ENCODE measurements around the gene TIPRL.

The TIPRL gene

DNA sequence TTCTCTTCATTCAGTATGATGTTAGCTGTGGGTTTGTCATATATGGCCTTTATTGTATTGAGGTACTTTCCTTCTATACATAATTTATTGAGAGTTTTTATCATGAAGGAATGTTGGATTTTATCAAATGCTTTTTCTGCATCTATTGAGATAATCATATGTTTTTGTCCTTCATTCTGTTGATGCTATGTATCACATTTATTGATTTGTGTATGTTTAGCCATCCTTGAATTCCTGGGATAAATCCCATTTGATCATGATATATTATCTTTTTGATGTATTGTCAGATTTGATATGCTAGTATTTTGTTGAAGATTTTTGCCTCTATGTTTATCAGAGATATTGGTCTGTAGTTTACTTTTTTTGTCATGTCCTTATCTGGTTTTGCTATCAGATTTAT lies 21.1 kb upstream of the TIPRL start:
- Histone ChIP-seq H4K20me1 (ENCODE audit: control insufficient read depth, insufficient read depth, low read depth, low read length) (no peaks in the 10 kb centered on the region), H3K79me2 (ENCODE audit: control insufficient read depth, low read length) (no peaks in the 10 kb centered on the region), H3K4me2 (ENCODE audit: low read length) (no peak overlapping the region), H3K4me3 (ENCODE audit: low read length) (no peak overlapping the region), H3K4me1 (ENCODE audit: control insufficient read depth, low read length) (peaks cover 10% of the 10 kb centered on the region), H3F3A (ENCODE audit: control insufficient read depth, insufficient read depth) (no peaks in the 10 kb centered on the region), H3K9me3 (ENCODE audit: control insufficient read depth, insufficient read depth, low read length) (peaks cover 16% of the 10 kb centered on the region), H3K27ac (ENCODE audit: low read depth, low read length) (no peak overlapping the region), H3K27me3 (ENCODE audit: control insufficient read depth, low read length) (no peaks in the 10 kb centered on the region), H3K36me3 (ENCODE audit: control insufficient read depth, low read length) (no peaks in the 10 kb centered on the region), H3K9me2 (replicated peaks; ENCODE audit: control insufficient read depth, low read length) (no peaks in the 10 kb centered on the region)
- TF ChIP-seq, protein P1, sequence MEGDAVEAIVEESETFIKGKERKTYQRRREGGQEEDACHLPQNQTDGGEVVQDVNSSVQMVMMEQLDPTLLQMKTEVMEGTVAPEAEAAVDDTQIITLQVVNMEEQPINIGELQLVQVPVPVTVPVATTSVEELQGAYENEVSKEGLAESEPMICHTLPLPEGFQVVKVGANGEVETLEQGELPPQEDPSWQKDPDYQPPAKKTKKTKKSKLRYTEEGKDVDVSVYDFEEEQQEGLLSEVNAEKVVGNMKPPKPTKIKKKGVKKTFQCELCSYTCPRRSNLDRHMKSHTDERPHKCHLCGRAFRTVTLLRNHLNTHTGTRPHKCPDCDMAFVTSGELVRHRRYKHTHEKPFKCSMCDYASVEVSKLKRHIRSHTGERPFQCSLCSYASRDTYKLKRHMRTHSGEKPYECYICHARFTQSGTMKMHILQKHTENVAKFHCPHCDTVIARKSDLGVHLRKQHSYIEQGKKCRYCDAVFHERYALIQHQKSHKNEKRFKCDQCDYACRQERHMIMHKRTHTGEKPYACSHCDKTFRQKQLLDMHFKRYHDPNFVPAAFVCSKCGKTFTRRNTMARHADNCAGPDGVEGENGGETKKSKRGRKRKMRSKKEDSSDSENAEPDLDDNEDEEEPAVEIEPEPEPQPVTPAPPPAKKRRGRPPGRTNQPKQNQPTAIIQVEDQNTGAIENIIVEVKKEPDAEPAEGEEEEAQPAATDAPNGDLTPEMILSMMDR (IDR thresholded peaks at IDR 0.05; ENCODE audit: low read depth, low read length, poor library complexity, severe bottlenecking): no peak
- TF ChIP-seq EZH2phosphoT487 (IDR thresholded peaks at IDR 0.05; ENCODE audit: borderline replicate concordance, low read length): no peak

GRCh38 chr1:168159251-168159650 lies 19.5 kb upstream of the TIPRL start:
- H3K79me2 ChIP-seq (ENCODE audit: control insufficient read depth, low read length): no peaks in the 10 kb centered on the region
- no peak overlapping the region for H3K4me2 ChIP-seq (ENCODE audit: low read length)
- no peak overlapping the region for H3K27ac ChIP-seq (ENCODE audit: low read depth, low read length)
- H3F3A ChIP-seq (ENCODE audit: control insufficient read depth, insufficient read depth): no peaks in the 10 kb centered on the region
- no peak for TF ChIP-seq EZH2phosphoT487 (IDR thresholded peaks at IDR 0.05; ENCODE audit: borderline replicate concordance, low read length)
- TF ChIP-seq, protein P1 (IDR thresholded peaks at IDR 0.05; ENCODE audit: low read depth, low read length, poor library complexity, severe bottlenecking): no peak
- H3K9me2 ChIP-seq (replicated peaks; ENCODE audit: control insufficient read depth, low read length): no peaks in the 10 kb centered on the region
- H3K4me3 ChIP-seq (ENCODE audit: low read length): no peak overlapping the region
- H3K27me3 ChIP-seq (ENCODE audit: control insufficient read depth, low read length): no peaks in the 10 kb centered on the region
- H3K4me1 ChIP-seq (ENCODE audit: control insufficient read depth, low read length): peaks cover 22% of the 10 kb centered on the region
- H4K20me1 ChIP-seq (ENCODE audit: control insufficient read depth, insufficient read depth, low read depth, low read length): no peaks in the 10 kb centered on the region
- H3K36me3 ChIP-seq (ENCODE audit: control insufficient read depth, low read length): no peaks in the 10 kb centered on the region
- H3K9me3 ChIP-seq (ENCODE audit: control insufficient read depth, insufficient read depth, low read length): peaks cover 16% of the 10 kb centered on the region

DNA sequence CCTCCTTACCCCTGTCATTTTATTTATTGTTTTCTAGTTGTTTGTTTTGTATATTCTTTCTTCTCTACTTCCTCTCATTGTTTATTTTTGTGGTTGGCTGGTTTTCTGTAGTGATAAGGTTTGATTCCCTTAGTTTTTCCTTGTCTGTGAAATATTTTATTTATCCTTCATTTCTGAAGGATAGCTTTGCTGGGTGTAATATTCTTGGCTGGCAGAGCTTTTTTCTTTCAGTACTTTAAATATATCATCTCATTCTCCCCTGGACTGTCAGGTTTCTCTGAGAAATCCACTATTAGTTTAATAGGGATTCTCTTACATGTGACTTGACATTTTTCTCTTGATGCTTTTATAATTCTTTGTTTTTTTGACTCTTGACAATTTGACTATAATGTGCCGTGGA lies 18.8 kb upstream of the TIPRL start:
- Histone ChIP-seq H3K27me3 (ENCODE audit: control insufficient read depth, low read length) (no peaks in the 10 kb centered on the region), H3K4me2 (ENCODE audit: low read length) (no peak overlapping the region), H3K4me1 (ENCODE audit: control insufficient read depth, low read length) (peaks cover 24% of the 10 kb centered on the region), H3K27ac (ENCODE audit: low read depth, low read length) (no peak overlapping the region), H3K9me2 (replicated peaks; ENCODE audit: control insufficient read depth, low read length) (no peaks in the 10 kb centered on the region), H3K4me3 (ENCODE audit: low read length) (no peak overlapping the region), H4K20me1 (ENCODE audit: control insufficient read depth, insufficient read depth, low read depth, low read length) (no peaks in the 10 kb centered on the region), H3K79me2 (ENCODE audit: control insufficient read depth, low read length) (no peaks in the 10 kb centered on the region), H3F3A (ENCODE audit: control insufficient read depth, insufficient read depth) (no peaks in the 10 kb centered on the region), H3K36me3 (ENCODE audit: control insufficient read depth, low read length) (no peaks in the 10 kb centered on the region), H3K9me3 (ENCODE audit: control insufficient read depth, insufficient read depth, low read length) (peaks cover 16% of the 10 kb centered on the region)
- no peak for TF ChIP-seq EZH2phosphoT487 (IDR thresholded peaks at IDR 0.05; ENCODE audit: borderline replicate concordance, low read length)
- TF ChIP-seq, protein P1 (IDR thresholded peaks at IDR 0.05; ENCODE audit: low read depth, low read length, poor library complexity, severe bottlenecking): no peak

DNA sequence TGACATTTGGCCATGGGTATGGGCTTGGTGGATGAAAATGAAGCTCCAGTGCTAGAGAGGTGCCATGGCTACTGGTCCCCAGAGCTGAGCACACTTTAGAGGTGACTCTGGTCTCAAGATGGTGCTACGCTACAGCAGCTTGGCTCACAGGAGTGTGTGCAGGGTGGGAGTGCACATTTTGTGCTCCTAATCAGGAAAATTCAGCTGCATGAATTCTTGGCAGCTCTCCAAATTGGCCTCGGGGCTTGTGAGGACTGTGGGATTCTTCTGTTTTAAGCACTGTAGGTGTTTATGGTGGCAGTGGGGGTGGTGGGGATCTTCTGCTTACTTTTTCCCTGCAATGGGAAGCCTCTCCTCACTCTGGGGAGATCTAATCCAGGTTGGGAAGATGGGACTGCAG lies 17.3 kb upstream of the TIPRL start:
- Histone ChIP-seq H3K4me2 (ENCODE audit: low read length) (no peak overlapping the region), H3K9me2 (replicated peaks; ENCODE audit: control insufficient read depth, low read length) (no peaks in the 10 kb centered on the region), H3K4me3 (ENCODE audit: low read length) (no peak overlapping the region), H3K27ac (ENCODE audit: low read depth, low read length) (no peak overlapping the region), H3F3A (ENCODE audit: control insufficient read depth, insufficient read depth) (no peaks in the 10 kb centered on the region), H3K4me1 (ENCODE audit: control insufficient read depth, low read length) (peaks cover 22% of the 10 kb centered on the region), H3K9me3 (ENCODE audit: control insufficient read depth, insufficient read depth, low read length) (peaks cover 16% of the 10 kb centered on the region), H3K36me3 (ENCODE audit: control insufficient read depth, low read length) (no peaks in the 10 kb centered on the region), H3K27me3 (ENCODE audit: control insufficient read depth, low read length) (no peaks in the 10 kb centered on the region), H4K20me1 (ENCODE audit: control insufficient read depth, insufficient read depth, low read depth, low read length) (no peaks in the 10 kb centered on the region), H3K79me2 (ENCODE audit: control insufficient read depth, low read length) (no peaks in the 10 kb centered on the region)
- no peak for TF ChIP-seq EZH2phosphoT487 (IDR thresholded peaks at IDR 0.05; ENCODE audit: borderline replicate concordance, low read length)
- TF ChIP-seq, protein P1 (IDR thresholded peaks at IDR 0.05; ENCODE audit: low read depth, low read length, poor library complexity, severe bottlenecking): no peak
